Measurements from ENCODE around the gene LZTFL1.

The LZTFL1 gene

DNA sequence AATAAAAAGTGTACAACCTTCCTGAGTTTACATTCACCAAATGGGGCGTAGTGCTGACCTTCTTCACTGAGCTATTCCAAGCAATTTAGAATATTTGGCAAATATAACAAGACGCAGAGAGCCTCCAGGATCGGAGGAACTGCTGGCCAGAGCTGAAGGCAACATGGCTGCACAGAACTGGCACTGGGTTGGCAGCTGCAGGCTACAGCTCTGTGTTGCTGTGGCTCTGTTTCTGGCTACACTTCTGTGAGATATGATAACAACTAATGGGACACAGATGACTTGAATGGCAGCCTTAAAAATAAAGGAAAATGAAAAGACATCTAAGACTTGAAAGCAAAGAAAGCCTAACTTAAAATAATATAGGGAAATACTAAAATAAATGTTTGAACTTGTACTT is 34.8 kb downstream of the LZTFL1 start:
- no peak for DNase-seq

DNA sequence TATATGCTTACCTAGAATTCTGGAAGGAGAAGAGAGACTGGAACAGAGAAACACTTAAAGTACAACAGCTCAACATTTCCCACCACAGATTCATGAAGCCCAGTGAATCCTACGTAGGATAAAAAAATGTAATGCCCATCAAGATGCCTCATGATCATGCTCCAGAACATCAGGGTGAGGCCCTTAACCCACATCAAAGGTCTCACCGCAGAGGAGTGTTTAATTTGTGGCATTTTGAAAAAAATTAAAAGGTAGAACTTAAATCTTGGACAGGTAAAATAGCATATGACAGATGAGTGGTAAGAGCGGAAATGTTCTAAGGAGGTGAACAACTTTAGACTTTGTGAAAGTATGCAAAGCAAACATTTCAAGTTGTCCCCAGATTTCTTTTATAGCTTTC is 35.8 kb downstream of the LZTFL1 start:
- no peak for DNase-seq

DNA sequence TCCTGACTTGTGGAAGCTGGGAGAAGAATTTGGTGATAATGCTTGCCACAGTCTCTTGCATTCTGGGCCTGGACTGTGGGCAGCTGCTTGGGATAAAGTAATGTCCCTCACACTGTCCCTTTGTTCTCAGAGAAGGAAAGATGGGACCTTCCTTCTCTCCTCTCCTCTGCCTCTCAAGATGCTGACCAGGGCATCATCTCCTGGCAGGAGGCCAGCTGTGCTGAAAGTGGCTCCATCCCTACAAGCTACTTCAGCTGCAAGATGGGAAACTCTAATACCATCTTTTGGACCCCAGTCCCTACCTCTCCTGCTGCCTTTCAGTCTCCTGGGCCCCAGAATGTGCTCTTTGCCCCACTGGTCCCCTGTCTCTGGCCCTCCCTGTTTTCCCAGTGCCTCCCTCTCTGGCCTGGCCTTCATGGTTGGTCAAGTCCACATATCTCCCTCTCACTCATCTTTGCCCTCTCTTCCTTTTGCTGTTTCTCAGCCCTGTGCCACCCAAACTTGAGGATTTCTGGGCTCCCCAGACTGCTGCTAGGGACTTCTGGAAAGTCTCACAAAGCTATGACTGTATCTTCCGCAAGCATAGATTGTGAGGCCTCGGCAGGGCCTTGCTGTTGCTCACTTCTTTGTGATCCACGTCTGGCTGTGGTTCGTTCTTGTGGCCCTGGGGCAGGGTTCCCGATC is 38.5 kb downstream of the LZTFL1 start:
- DNase-seq: no peak

DNA sequence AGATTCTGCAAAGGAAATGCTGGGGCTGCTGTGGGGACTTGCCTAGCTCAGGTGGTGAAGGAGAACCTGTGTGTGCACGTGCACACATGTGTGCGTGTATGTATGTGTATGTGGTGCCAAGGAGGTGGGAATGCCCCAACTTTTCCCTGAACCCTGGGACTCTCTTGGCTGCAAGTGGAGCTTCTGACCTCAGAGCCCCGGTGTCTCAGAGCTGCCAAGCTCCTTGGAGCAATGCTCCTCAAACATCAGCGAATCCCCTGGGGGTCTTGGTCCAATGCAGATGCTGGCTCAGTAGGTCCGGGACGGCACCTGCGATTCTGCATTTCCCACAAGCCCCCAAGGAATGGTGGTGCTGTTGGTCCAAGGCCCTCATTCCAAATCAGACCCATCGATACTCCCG is 39.8 kb downstream of the LZTFL1 start:
- no peak for DNase-seq

DNA sequence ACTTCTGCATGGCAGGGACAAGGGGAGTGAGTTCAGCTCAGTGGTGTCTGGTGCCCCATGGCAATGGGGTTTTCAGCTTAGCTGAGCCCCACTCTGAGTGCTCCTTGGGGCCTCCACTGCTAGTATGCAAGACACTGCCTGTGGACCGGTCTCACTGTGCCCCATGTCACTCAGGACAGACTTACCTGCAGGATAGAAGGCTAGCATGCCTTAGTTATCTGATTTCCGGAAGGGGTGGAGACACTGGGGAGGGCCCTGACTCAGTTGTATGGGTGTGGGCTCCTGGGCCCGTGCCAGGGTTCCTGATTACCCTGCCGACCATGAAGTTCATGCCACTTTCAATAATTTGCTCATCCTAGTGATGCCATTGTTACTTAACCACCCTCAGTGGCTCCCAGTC is 41.3 kb downstream of the LZTFL1 start:
- no peak for DNase-seq

DNA sequence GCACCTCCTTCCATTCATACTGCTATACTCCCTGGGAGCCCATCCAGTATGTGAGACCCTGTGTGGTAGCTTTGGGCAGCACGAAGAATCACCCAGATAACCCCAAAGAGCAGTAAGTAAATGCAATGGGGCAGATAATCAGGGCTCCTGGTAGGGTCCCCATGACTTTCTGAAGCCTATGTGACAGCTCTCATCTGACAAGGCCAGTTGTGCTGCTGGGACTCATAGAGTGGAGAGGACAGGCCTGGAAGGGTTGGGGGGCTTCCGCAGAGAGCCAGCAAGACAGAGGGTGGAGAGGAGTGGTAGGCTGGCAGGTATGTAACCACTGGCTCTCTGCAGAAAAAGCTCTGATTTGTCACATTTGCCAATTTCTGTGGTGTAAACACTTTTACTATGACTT is 42.3 kb downstream of the LZTFL1 start:
- DNase-seq: no peak

DNA sequence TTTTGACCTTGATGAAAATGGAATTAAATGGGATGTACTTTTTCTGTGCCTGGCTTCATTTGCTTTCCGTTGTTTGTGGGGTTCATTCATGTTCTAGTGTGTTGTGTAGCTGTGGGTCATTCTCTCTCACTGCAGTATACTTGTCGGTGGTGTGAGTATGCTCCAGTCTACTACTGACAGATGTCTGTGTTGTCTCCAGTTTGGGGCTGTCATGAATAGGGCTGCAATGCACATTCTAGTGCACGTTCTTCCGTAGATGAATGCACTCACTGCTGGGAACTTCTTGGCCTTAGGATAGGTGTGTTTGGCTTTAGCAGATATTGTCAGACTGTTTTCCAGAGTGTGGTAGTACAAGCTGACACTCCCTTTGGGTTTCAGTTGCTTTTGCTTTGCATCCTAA is 43.9 kb downstream of the LZTFL1 start:
- no peak for DNase-seq

DNA sequence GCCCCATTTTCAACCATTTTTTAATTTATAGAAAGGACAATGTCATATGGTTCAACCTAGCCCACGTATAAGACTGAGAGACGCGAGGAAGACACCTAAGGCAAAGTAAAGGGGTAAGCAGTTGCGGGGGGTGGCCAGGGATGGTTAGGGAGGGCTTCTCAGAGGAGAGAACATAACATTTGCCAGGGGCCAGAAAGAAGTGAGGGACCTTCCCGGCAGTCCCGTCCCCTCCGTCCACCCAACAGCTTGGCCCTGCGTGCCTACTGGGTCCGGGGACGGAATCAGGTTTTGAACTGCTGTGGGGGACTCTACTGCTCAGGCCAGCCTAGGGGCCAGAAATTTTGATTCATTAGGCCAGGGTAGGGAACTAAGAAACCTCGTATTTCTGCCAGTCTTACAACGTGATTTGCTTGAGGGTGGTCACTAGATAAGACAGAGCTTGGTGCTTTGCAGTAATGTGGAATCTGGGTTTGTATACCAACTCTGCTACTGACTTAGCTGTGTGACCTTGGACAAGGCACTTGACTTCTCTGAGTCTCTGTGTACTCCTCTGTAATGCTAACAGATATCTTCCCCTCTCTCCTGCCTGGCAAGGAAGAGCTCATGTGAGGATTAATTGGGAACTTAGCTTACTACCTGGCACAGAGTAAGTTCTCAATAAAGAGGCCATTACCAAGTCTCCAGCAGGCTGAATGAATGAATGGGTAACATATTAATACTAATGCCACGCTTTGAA is 44.8 kb downstream of the LZTFL1 start:
- DNase-seq: no peak

DNA sequence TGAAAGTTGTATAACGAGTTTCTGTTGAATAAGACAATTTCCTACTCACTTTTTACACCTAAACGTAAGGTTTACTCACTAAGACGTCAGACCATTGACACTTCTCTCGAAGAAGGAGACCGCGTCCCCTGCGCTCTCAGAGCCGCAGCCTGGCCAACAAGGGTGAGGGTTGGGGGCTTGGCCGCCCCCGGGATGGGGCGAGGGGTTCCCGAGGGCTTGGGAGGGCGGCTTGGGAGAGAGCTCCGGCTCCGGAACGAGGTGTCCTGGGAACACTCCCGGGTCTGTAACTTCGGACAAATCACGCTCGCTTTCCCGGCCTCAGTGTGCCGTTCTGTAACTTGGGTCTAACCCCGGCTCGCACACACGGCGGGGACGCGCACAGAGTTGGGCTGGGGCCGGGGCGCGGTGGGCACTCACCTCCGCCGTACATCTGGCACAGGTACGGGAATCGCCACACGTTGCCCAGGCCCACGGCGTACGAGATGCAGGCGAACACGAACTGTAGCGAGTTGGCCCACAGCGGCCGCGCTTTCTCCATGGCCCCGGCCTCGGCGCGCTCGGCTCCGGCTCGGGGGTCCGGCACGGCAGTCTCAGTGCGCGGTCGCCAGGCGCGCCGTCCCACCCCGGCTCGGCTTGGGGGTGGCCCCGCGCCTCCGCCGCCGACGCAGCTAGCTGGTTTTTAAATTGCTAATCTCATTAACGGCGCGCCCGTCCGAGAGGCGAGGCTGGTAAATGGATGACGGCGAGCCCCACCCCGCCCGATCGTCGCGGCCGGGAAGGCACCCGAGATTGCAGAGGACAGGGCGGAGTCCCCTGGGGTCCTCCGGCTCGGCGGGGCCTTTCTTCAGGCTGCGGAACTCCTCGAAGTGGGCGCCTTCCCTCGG is 45.8 kb downstream of the LZTFL1 start, which contains the start of gene SLC6A20:
SLC6A20 (minus strand) TSS at position 655 of the 884 bp plus-strand sequence; CDS start at position 538, 117 bp downstream.
- no peak for DNase-seq

DNA sequence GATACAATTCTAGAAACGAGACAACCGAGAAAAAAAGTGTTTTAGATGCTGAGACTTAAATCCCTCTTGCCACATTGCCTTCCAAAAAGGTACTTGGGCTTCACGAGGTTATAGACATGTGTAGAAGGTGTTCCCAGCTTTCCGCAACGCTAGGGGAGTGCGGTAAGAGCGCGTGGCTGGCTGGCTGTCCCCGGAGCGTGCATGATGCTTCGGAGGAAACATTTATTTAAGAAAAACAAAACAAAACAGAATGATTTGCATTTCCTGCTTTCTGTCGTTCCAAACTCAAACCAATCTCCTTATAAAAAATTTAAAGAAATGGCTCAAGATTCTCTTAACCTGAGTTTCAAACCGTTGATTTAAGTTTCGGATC is 46.4 kb downstream of the LZTFL1 start:
- DNase-seq: no peak

DNA sequence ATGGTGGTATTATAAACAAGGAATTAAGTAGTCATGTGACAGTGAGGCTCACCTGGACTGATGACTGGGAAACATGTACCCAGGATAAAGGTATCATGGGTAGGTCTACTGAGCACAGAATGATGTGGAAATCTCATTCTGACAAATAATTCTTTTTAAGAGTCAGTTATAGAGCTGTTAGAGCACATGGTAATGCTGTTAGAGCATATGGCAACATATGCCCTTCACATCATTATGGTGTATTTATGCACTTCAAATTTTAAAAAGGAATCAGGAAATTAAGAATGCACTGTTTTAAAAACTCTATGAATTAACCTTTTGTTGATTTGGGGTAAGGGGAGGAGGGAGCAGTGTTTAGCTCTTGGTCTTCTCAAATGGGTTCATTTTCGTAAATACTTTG is 47.3 kb downstream of the LZTFL1 start:
- no peak for DNase-seq

DNA sequence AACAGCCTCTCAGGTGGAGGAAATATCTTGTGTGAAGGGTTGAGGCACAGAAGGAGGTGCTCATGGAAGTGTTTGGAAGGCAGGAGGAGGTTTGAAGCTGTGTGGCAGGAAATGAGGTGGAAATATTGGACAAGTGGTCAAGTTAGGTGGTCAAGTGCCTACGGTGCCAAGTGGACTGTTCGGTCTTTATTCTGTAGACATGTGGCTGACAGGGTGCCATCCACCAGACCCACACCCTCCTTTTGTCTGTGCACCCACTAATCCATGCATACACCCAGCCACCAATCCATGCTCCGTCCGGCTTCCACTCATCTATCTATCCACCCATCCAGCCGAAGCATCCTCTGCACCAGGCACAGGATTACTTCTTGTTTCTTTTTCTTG is 47.8 kb downstream of the LZTFL1 start:
- no peak for DNase-seq

DNA sequence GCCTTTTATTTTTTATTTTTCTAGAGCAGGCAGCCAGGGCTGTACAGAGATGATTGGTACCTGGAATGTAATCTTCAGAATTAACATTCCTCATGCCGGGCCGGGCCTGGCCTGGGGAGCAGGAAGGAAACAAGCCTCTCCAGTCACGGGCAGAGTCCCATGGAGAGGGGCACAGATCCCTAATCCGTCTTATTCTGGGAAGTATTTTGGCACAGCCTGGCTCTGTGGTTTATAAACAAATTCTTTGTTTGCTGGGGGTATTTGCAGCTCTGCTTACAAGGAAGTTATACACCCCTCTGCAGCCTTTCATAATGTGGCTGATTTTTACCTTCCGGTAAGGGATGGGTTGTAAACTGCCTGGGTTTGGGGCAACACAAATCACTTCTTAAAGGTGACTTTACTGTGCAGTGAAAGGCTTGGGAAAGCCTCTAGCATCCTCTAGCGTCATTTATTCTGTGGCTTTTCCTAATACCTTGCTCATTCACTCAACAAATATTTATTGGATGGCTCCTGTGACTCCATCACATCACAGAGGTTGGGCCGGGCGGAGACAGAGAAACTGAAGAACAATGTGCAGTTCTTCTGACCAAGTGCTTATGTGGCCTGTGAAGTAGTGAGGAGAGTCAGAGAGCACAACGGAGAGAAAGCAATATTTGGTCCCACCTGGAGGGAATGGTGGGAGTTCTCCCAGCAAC is 48.3 kb downstream of the LZTFL1 start:
- no peak for DNase-seq

DNA sequence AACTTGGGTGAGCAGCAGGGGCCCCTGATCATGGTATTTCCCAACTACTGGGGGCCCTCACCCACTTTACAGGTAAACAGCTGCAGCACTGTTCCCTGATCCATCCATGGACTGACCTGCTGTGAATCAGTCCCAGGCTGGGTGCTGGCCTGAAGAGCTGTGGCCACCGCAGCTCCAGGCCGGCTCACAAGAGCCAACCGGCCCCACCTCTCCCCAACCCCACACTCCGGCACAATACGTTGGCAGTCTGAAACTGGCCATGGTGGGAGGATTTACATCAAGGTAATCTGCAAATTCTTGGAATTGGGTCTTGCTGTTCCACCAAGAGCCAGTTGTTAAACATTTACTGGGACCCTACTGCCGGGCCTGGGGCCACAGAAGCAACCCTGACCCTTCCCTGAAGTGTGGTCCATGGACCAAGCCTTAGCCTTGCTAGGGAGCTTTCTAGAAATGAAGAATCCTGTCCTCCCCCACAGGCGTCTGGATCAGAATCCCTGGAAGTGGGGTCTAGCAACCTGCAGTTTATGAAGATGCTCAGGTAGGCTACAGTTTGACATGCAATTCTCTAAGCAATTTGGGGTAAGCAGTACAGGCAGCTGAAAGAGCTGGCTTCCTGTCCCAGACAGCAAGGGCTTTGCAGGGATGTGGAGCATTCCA is 49.3 kb downstream of the LZTFL1 start:
- DNase-seq: no peak

DNA sequence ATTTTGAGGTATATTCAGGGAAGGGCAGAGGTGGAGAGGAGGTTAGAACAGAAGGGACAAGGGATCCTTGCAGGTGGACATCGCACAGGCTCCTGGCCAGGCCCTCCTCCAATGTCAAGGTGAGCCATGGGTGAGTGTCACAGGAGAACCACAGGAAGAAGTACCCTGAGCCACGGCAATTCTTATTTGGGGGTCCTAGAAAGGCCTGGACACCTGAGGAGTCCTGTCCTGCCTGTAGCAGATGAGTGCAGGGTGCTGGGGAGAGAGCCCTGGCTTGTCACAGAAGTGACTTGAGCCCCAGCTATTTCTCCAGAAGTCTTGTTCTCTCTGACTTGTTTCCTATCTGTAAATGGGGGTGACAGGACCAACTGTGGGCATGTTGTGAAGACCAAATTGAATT is 49.9 kb downstream of the LZTFL1 start:
- no peak for DNase-seq

DNA sequence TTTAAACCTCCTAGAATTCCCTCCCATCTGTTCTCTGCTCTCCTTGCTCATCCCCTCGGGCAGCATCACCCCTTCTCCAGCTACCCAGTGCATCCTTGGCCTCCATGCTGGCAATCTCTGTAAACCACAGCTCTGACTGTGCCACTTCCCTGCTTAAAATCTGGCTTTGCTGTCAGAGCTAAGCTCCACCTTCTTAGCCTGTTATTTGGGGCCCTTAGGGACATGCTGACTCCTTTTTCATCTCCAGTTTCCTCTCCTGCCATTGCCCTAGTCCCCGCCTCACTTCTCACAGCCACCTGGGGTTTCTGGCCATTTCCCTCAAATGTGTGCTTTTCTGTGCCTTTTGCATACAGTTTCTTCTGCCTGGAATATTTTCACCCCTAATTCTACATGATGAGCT is 51.3 kb downstream of the LZTFL1 start:
- no peak for DNase-seq

DNA sequence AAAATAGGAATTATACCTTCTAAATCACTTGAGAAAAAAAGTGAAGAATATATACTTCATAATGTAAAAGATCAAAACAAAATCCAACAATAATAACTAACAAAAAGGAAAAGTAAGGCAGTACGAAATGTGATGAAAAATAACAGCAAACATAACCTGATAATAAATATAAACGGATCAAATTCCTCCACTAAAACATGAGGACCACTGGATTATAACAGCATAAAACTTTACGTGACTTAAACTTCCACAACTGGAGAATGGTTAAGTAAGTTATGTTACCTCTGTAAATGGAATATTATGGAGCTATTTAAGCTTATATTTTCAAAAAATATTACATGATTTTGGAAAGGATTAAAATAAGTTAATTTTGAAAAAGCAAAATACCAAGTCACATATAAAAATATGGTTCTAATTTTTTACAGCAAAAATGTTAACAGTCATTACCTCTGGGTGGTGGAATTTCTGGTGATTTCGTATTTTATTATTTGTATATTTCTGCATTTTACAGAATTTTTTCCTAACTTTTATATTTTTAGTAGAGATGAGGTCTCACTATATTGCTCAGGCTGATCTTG is 52.6 kb downstream of the LZTFL1 start:
- DNase-seq: no peak

DNA sequence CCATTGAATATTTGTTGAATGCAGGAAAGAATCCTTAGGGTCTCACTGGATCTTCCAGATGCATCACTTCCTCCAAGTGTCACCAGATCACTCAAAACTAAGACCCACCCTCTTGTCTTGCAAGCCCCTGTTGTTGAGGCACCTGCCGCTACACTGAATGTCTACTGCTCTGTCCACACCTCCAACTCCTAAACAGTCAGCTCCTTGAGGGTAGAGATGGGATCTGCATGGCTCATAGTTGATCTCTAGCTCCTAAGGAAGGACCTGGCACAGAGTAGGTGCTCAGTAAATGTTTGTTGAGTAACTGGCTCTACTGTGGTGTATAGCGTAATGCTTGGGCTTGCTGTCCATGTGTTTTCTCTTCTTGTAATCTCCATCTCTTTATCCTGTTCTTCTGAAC is 54.4 kb downstream of the LZTFL1 start:
- no peak for DNase-seq

DNA sequence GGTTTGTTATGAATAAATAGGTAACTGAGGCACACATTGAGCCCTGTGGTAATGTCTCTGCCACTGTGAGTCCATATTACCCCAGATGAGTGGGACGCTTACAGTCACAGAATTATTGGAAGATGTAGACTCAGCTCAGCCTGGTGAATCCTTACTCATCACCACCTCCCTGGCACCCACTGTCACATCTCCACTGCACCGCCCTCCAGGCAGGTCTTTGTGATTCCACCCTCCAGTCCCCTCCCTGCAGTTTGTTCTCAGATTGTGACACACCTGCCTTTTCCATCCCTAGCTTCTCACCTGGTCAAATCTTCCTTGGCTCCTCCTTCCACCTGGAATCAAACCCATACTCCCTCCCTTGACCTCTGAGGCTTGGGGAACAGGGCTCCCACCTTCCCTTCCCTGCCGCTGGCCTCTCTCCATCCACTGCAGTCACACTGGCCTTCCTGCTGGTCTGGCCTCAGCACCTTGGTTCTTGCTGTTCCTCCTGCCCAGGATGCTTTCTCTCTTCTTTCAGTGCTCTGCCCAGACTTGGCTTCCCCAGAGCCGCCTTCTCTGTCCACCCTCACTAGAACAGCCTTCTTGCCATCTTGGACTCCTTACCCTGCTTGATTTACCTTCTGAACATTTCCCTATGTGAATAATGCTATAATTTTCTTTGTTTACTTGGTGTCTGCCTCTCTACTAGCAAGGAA is 55.0 kb downstream of the LZTFL1 start:
- DNase-seq: no peak

DNA sequence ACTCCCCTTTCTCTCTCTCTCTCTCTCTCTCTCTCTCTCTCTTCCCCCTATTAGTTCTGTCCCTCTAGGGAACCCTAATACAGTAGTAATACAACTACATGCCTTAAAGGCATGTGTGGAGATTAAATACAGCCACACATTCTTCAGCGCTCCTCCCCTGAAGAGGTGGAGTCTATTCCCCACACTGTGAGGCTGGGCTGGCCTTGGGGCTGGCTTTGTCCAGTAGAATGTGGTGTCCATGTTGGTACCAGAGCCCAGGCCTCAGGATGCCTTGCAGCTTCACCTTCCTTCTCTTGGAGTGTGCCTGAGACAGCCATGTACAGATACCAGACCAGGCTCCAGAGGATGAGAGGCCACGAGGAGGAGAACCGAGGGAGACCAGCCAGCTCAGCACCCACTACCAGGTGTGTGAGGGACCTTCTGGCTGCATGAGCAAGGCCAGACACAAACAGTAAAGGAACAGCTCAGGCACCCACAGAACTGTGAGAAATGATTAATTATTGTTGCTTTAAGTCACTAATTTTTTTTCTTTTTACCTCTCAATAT is 56.2 kb downstream of the LZTFL1 start:
- DNase-seq: no peak

DNA sequence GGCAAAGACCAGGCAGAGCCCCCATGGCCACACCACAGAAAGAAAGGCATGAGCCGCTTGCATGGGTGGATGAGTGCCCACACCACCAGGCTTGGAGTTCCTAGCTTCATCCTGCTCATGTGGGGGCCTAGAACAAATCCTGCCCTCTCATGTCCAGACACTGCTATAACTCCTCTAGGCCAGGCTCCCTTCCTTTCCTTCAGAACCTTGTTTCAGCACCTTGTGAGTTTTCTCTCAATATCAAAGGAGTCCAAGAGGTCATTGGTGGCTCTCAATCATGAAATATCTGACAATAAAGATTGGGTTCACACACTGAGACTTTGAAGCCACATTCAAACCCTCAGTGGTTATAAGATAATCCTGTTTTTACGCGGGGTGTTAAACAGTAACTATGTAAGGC is 58.3 kb downstream of the LZTFL1 start:
- no peak for DNase-seq
